NCI-H345 (cell line): ENCODE measurements around the gene HNRNPA2B1.
"Not testable (repeated sequence)": the region's sequence is repeated elsewhere in the genome, so short reads cannot be mapped to it uniquely, and the experiment has no call there.

Source experiments
- DNase-seq: peaks from one replicate; lab custom pipeline; 2025; lab: John Stamatoyannopoulos, UW

The HNRNPA2B1 gene

GRCh38 chr7:26198133-26198780, 2.3 kb downstream of the HNRNPA2B1 start:
- DNase-seq = no peak

GRCh38 chr7:26197153-26198115, 3.1 kb downstream of the HNRNPA2B1 start:
- no peak for DNase-seq

GRCh38 chr7:26195867-26196657, 4.5 kb downstream of the HNRNPA2B1 start:
- DNase-seq = no peak

GRCh38 chr7:26195182-26195581, 5.4 kb downstream of the HNRNPA2B1 start:
- DNase-seq = no peak

GRCh38 chr7:26194764-26195163, 5.8 kb downstream of the HNRNPA2B1 start:
- DNase-seq = not testable (repeated sequence)

- no peak for DNase-seq
Observed at GRCh38 chr7:26193432-26194207, 6.9 kb downstream of the HNRNPA2B1 start.

- DNase-seq = no peak
Observed at GRCh38 chr7:26192485-26193087, 8.0 kb downstream of the HNRNPA2B1 start.

GRCh38 chr7:26191974-26192479, 8.5 kb downstream of the HNRNPA2B1 start:
- no peak for DNase-seq

GRCh38 chr7:26191233-26191973, 9.1 kb downstream of the HNRNPA2B1 start:
- no peak for DNase-seq

GRCh38 chr7:26190417-26190869, 10.1 kb downstream of the HNRNPA2B1 start:
- DNase-seq = no peak

GRCh38 chr7:26189697-26190096, 10.8 kb downstream of the HNRNPA2B1 start:
- DNase-seq = no peak

- no peak for DNase-seq
Observed at GRCh38 chr7:26188957-26189541, 11.5 kb downstream of the HNRNPA2B1 start.

GRCh38 chr7:26188206-26188956, 12.2 kb downstream of the HNRNPA2B1 start:
- peak; percentile 23 for DNase-seq

- DNase-seq = no peak
Observed at GRCh38 chr7:26187380-26188205, 13.0 kb downstream of the HNRNPA2B1 start.

- DNase-seq = no peak
Observed at GRCh38 chr7:26186364-26187311, 13.9 kb downstream of the HNRNPA2B1 start.

- DNase-seq = no peak
Observed at GRCh38 chr7:26185844-26186180, 14.7 kb downstream of the HNRNPA2B1 start.
